DOHH2 (cell line): ENCODE measurements around the gene NFATC2IP.

Source experiments
- CTCF ChIP-seq: fragments of 200-600 bp; sonication (generic); IDR thresholded peaks from one replicate; pipeline ENCODE4 v1.5.1; 2014; ENCODE audit warnings: antibody characterized with exemption, mild to moderate bottlenecking, low read depth, low read length; ENCODE audit not compliant: poor library complexity, severe bottlenecking
- EZH2phosphoT487 ChIP-seq: fragments of 200-600 bp; sonication (generic); IDR thresholded peaks from 2 replicates; pipeline ENCODE4 v1.6.1; 2017; ENCODE audit warnings: borderline replicate concordance, mild to moderate bottlenecking, antibody characterized with exemption, low read length, moderate library complexity, mixed read lengths

GRCh38 chr16:28924762-28925385 is 25.9 kb upstream of the NFATC2IP start, which contains the start of gene RABEP2:
- TF ChIP-seq CTCF = no peak
- TF ChIP-seq EZH2phosphoT487 = no peak
